Activated CD4-positive, alpha-beta T cell treated with anti-CD3 and anti-CD28 coated beads, Interleukin-2, amount 50 U/mL, for 1 hour (primary cell): ENCODE data around the gene ASTN2.

ENCODE experiments used
- DNase-seq: peaks from one replicate; pipeline ENCODE4 v3.0.0-alpha.2; 2020

ASTN2 gene

DNA sequence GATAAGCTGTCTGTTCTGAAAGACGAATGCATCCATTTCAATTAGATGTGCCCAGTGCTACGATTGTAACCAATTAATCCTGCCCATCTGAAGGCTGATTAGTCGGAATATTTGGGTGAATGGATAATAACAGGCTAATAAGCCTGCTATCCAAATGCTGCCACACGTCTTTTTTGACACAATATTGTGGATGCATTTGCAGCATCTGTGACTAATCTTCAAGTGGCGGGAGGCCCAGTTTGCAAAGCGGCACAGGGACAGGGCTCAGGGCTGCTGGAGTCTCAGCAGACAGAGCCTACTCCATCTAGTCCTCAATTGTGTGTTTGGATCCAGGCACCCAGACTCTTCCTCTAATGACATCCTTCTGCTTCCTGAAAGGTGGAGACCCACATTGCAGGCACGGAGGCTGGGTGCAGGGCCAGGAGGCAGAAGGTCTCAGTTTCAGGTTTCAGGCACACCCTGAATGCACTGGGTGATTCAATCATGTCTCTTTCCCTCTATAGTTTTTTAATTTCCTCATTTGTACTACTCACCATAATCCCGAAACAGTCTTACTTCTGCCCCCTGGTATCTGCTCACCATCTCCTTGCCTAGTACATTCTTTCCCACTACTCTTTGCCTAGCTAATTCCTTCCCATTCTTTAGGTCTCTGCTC is 169.6 kb downstream of the ASTN2 start:
- DNase-seq = no peak

- no peak for DNase-seq
These were observed 172.8 kb downstream of the ASTN2 start for GRCh38 chr9:117242082-117242481.

- DNase-seq = no peak
These were observed 175.4 kb downstream of the ASTN2 start for GRCh38 chr9:117239428-117239827.

DNA sequence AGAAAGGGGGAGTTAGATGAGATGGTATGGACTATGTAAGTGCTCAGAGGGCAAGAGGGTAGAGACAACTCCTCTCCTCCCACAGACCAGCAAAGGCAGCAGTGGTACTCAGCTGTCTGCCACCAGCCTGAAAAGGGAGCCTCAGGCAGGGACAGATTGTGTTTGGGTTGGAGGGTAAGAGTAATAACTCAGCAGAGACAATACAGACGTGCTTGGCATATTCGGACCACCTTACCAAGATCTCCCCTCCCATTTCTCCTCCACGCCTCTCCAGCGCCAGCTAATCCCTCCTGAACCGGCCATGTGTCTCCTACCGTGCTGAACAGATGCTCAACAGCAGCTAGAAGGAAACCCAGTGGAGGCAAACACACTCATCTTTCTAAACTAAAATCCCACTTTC is 180.8 kb downstream of the ASTN2 start:
- DNase-seq = no peak

- DNase-seq = no peak
These were observed 181.8 kb downstream of the ASTN2 start for GRCh38 chr9:117233016-117233415.

GRCh38 chr9:117232281-117232680 is 182.6 kb downstream of the ASTN2 start:
- no peak for DNase-seq

DNA sequence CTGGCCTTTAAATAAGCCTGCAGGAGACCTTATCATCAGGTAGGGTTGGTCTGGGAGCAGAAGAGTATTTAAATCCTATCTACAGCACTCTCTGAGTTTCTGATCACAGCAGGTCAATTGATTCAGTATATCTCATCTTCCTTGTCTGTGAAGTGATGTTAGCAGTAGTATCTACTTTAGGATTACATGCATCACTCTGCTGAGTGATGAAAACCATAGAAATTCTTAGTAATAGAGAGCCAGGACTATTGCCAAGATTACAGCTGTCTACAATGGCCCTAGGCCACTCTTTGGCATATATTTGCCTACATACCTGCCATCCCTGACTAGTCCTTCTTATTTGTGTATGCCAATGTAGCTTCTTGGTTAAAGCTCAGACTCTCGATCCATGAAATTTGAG is 183.8 kb downstream of the ASTN2 start:
- DNase-seq = no peak

DNA sequence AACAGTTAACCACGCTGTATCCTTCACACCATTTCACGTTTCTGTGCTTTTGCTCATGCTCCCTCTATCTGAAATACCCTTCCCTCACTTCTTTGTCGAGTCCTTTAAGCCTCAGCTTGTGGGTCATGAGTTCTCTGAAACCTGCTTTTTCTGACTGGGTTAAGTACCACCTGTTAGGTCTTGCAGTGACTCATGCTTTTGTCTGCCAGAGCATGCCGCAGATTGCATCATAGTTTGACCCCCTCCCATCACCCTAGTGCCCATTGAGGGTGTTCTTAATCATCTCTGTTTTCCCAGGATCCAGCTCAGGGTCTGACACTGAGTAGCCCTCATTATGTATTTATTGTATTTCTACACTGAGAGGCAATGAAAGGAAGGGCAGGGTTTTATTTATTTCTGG is 190.2 kb downstream of the ASTN2 start:
- no peak for DNase-seq

DNA sequence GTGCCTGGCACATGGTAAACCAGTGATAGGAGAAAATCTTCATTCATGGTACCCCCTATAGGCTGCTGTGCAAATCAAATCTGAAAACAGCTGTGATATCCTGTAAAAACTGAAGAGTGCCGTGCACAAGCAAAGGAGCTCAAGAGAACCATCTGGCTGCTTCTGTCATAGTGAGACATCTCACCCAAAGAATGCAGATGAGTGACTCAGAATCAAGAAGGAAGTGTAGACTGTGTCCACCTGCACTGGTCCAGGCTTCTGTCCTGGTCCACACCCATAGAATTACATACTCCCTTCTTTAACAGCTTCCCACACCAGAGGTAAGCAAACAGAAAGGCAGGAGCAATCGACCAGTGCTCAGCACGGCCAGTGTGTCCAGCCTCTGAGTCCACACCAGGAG is 195.9 kb downstream of the ASTN2 start:
- no peak for DNase-seq

GRCh38 chr9:117214416-117214815 is 200.4 kb downstream of the ASTN2 start:
- DNase-seq = no peak

DNA sequence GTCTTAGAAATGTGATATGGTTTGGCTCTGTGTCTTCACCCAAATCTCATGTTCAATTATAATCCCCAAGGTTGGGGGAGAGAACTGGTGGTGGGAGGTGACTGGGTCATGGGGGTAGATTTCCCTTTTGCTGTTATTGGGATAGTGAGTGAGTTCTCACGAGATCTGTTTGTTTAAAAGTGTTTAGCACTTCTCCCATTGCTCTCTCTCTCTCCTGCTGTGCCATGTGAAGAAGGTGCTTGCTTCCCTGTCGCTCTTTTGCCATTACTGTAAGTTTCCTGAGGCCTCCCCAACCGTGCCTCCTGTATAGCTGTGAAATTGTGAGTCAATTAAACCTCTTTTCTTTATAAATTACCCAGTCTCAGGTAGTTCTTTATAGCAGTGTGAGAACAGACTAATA is 203.6 kb downstream of the ASTN2 start:
- no peak for DNase-seq

- no peak for DNase-seq
These were observed 209.1 kb downstream of the ASTN2 start for GRCh38 chr9:117205806-117206205.

DNA sequence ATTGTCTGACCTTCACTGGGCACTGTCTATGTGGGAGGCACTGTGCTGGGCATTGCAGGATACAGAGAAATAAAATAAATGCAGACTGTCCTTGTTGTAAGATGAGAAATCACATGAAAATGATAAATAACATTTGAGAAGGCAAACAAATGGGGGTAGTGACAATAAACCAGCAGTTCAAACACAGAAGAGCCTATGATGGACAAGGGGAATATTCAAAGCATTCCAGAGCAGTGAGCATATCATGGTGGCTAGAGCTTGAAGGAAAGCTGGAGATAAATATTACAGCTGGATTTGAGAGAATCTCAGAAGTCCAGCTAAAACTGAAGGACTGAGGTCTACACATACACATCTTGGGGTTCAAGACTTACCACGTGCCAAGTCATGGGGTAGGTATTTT is 209.9 kb downstream of the ASTN2 start:
- DNase-seq = no peak

GRCh38 chr9:117191504-117192261 is 223.2 kb downstream of the ASTN2 start:
- no peak for DNase-seq

- no peak for DNase-seq
These were observed 225.7 kb downstream of the ASTN2 start for GRCh38 chr9:117189121-117189520.

GRCh38 chr9:117188394-117188793 is 226.5 kb downstream of the ASTN2 start:
- no peak for DNase-seq

- no peak for DNase-seq
These were observed 227.4 kb downstream of the ASTN2 start for GRCh38 chr9:117187498-117187897.

GRCh38 chr9:117184173-117184572 is 230.7 kb downstream of the ASTN2 start:
- no peak for DNase-seq

- DNase-seq = no peak
These were observed 232.8 kb downstream of the ASTN2 start for GRCh38 chr9:117182046-117182445.

DNA sequence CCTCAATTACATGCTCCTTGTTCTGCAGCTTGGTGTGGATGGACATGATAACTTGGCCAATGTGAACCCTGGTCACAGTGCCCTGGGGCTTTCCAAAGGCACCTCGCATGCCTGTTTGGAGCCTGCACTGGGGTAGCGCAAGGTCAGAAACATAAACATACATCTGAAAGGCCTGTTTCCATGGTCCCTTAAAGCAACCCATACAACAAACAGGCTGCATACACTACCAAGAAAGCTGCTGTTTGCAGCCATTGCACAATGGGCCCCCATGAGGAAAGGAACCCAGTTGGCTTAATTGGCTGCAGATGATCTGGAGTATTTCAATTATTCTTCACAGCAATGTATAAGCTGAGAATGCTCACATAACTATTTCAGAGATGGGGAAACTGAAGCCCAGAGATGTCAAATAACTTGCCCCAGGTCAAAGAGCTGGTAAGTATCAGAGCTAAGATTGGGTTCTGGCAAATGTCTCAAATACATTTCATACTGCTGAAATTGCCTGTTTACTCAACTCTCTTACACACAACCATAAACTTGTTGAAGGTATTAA is 233.9 kb downstream of the ASTN2 start:
- DNase-seq = no peak

- DNase-seq = no peak
These were observed 236.1 kb downstream of the ASTN2 start for GRCh38 chr9:117178596-117179375.

GRCh38 chr9:117170567-117170966 is 244.3 kb downstream of the ASTN2 start:
- no peak for DNase-seq

DNA sequence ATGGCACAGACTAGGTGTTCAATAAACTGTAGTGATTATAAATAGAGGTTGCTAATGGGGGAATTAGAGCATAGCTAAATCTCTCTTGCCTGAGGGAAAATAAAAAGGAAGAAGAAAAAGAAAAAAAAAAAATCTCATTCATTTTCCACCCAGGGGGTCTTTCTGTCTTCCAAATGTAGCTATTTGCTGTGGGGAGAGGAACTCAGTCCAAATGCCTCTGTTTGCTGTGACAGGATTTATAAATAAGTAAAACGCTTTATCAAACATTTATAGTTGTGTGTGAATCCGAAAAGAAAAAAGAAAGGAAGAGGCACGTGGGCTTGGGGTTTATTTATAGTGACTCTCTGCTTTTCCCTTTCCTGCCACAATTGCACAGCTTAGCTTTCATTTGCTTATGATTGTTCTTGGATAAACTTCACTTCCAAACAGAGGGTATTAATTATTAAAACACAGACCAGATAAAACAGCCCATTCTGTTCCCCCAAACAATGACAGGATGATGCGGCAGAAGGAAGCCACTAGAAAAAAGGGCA is 245.7 kb downstream of the ASTN2 start:
- DNase-seq = no peak
